GM18505 (cell line): ENCODE measurements around the gene ALDH16A1.

Experiments
- ATAC-seq: cut with Tn5 transposase; IDR thresholded peaks from one replicate; pipeline ENCODE4 v1.9.1; 2021; ENCODE audit not compliant: unreplicated experiment
- POLR2A ChIP-seq: IDR thresholded peaks from 4 replicates; pipeline ENCODE4 v1.6.1; 2011; ENCODE audit warnings: borderline replicate concordance; ENCODE audit not compliant: insufficient read depth, insufficient read length; ENCODE audit errors: extremely low read depth

The ALDH16A1 gene

DNA sequence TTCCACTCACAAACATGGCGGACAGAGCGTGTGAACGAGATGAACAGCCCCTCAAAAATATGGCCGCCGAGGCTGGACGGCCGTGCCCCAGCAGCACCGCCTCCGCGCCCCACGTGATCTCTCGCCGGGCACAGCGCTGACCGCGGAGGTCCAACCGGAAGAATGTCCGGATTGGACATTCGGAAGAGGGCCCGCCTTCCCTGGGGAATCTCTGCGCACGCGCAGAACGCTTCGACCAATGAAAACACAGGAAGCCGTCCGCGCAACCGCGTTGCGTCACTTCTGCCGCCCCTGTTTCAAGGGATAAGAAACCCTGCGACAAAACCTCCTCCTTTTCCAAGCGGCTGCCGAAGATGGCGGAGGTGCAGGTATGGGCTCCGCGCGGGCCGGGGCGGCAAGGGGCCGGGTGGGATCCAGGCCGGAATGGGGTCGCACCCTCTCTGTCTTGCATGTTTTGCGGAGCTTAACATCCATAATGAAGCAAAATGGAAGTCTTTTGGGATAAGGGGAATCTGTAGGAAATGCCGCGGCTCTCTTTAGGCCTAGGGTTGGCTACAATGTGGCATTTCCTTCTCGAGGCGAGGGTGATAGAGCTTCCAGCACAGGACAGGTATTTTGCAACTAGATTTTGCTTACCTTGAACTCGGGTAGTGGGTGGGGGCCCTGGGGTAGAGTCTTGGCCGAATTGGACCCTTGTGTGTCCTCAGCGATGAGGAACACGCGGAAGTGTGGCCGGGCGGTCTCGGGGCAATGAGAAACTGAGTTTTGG lies 34.4 kb downstream of the ALDH16A1 start, which contains the start of gene RPL13A:
TSS of gene RPL13A (plus strand) at position 332 of the 769 bp plus-strand sequence. CDS start at position 354, 22 bp downstream.
- TF ChIP-seq POLR2A = peak; percentile 99
- peak; percentile 91 for ATAC-seq

DNA sequence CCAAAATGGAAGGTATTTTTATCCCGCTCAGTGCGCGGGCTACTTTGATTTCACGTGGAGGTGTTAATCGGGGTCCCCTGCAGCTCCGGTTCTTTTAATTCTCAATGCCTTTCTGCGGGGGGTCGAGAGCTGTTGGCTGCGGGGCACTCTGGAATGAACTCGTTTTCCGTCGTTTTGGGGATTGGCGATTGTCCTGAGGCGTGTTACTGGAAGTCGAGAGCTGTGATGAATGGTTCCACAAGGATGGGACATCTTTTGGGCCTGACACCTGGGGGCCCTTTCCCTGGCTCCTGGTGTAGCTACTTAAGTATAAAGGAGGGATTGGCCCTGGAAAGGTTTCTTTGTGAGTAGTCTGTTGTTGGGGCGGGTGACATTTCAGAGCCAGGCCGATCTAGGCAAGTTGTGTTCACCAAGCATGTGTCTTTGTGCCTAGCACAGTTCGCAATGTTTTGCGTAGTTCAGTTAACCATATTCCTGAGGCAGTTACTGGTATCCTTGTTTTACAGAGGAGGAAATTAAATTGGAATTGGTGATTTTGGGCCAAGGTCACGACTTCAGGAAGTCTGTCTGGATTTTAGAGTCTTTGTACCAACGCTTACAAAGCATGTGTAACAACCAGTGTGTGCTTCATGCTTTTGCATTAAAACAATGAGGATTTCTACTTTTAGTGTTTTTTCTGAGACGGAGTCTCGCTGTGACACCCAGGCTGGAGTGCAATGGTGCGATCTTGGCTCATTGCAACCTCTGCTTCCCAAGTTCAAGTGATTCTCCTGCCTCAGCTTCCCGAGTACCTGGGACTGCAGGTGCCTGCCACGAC lies 35.2 kb downstream of the ALDH16A1 start:
- no peak for TF ChIP-seq POLR2A
- ATAC-seq = no peak

DNA sequence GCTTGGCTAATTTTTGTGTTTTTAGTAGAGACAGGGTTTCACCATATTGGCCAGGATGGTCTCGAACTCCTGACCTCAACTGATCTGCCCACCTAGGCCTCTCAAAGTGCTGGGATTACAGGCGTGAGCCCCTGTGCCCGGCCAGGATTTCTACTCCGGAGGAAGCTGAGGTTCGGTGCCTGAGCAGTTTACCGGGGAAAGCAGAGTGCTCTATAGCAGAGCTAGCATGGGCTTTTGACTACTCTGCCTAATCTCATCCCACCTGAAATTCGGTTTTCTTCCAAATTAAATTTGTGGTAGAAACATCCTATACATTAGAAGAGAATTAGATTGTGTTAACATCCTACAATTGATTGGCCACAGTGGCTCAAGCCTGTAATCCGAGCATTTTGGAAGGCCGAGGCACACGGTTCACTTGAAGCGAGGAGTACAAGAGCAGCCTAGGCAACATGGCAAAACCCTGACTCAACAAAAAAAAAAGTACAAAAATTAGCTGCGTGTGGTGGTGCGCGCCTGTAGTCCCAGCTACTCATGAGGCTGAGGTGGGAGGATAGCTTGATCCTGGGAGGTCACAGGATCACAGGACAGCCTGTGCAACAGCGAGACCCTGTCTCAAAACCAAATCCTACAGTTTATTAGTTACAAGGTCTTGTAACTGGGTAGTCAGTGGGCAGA lies 36.0 kb downstream of the ALDH16A1 start:
- ATAC-seq = no peak
- TF ChIP-seq POLR2A = no peak

DNA sequence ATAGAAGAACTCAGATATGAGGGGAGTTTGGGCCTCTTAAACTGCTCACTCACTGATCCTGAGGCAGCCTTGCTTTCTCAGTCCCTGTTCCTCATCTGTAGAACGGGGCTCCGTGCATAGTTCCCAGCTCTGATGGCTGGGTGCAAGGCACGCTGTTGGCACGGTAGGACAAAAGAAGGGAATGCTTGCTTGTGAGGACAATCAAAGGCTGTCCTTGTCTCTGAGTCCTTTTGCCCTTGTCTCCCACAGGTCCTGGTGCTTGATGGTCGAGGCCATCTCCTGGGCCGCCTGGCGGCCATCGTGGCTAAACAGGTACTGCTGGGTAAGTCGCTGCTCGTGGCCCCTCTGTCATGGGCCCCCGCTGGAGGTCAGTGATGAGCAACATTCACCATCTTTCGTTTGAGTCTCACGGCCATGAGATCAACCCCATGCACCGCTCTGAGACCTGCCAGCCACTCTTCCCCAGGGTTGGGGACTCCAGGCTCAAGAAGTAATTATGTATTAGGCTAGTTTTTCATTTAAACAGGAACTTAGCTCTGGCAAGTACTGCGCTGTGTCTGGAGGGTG lies 36.7 kb downstream of the ALDH16A1 start:
- no peak for ATAC-seq
- peak; percentile 41 for TF ChIP-seq POLR2A

DNA sequence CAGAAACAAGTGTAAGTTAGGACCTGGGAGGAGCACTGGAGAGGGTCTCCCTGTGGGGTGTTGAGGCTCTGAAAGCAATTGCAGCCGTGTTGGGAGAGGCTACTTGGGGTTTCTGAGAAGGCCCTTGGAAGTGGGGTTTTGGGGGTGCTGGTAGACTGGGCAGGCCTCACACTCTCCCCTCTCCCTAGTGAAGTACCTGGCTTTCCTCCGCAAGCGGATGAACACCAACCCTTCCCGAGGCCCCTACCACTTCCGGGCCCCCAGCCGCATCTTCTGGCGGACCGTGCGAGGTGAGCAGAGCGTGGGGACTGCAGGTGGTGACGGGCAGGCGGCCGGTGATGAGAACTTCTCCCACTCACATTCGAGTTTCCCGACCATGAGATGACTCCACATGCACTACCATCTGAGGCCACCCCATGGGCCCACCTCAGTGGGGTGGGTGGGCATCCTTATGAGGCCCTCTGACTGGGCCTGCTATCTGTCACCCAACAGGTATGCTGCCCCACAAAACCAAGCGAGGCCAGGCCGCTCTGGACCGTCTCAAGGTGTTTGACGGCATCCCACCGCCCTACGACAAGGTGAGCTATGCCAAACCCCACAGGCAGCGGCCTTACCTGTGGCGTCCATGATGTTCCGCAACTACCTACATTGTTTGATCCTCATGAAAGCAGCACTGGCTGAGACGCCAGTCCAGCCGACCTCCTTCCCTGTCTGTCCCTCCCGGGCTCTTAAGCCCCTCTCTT lies 37.4 kb downstream of the ALDH16A1 start:
- TF ChIP-seq POLR2A = peak; percentile 24
- ATAC-seq = no peak

DNA sequence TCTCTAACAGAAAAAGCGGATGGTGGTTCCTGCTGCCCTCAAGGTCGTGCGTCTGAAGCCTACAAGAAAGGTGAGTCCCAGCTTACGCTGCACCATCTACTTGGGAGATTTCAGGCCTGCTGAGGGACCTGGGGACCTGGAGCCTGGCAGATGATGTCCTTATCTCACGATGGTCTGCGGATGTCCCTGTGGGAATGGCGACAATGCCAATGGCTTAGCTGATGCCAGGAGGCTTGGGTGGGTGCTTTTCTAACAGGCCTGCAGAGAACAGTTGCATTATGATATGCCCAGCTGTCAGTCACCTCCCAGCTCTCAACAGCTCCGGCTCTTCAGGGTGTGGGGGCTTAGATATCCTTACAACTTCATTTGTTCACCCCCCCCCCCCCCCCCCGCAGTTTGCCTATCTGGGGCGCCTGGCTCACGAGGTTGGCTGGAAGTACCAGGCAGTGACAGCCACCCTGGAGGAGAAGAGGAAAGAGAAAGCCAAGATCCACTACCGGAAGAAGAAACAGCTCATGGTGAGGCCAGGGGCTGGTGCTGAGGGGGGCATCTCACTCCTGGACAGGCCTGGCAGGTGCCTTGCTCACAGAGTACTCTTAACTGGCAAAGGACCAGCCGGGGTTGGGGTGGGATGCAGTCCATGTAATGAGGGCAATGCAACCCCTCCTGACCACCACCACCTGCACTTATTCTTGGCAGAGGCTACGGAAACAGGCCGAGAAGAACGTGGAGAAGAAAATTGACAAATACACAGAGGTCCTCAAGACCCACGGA lies 38.2 kb downstream of the ALDH16A1 start:
- TF ChIP-seq POLR2A = peak; percentile 18
- no peak for ATAC-seq

DNA sequence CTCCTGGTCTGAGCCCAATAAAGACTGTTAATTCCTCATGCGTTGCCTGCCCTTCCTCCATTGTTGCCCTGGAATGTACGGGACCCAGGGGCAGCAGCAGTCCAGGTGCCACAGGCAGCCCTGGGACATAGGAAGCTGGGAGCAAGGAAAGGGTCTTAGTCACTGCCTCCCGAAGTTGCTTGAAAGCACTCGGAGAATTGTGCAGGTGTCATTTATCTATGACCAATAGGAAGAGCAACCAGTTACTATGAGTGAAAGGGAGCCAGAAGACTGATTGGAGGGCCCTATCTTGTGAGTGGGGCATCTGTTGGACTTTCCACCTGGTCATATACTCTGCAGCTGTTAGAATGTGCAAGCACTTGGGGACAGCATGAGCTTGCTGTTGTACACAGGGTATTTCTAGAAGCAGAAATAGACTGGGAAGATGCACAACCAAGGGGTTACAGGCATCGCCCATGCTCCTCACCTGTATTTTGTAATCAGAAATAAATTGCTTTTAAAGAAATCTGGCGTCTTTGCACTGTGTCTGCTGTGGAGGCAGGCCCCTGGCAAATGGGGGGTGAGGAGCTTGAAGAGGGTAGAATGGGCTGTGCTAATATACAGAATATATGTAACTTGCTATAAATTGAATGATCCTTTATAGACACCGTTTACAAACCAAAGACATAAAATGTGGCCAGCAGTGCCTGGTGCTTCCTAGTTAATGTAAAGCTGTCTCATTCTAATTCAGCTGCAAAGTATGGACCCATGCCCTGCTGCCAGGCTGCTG lies 39.0 kb downstream of the ALDH16A1 start:
- TF ChIP-seq POLR2A = no peak
- no peak for ATAC-seq

DNA sequence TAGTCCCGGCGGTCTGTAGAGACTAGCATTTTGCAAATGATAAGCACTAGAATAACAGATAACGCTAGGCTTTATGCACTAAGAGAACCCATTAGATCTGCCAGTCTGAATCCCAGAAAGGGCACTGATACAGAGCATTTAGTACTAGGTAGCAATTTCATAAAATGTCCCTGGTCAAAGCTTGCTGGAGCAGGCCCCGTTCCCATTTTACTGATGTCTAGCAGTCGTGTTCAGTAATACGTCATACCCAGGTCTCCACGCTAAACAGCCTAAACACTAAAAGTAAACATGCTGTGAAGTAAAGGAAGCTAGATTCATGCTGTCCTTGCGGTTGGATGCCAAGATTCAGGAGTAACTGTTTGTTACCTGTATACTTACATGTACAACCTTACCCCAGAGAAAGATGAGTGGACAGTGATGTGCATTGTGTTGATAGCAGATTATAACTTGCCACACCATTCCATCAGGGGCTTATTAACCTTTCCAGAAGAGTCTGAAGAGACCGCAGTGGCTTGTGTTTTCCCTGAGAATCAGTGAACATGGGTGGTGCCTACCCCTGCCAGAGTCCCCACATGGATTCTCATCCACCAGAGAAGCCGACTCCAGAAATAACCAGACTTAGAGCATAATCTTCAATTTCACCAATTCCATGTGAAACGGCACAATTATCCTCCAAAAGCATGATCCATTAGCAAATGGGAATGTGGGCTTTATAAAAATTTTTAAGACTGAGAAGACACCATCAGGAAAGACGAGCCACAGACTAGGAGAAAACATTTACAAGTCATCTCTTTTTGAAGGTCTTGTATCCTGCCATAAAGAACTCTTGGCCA lies 39.8 kb downstream of the ALDH16A1 start:
- peak; percentile 65 for TF ChIP-seq POLR2A
- no peak for ATAC-seq

DNA sequence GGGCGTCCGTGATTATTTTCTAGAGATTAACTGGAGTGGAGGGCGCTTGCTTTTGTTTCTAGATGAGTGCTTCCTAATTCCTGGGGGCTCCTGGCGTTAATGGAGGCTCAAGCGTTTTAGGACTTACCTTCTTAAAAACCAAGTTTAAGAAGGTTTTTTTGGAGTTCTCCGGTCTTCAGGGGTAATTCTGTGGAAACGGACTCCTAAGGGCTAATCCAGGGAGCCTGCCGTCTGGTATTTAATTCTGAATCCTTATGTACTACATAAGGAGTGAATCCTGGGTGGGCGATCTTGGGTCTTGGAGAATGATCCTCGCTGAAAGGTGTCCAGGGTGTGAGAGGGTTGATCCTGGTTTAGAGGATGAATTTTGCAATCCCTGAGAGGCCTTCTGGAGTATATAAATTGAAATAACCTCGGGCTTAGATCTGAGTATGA lies 43.6 kb downstream of the ALDH16A1 start:
- TF ChIP-seq POLR2A = no peak

DNA sequence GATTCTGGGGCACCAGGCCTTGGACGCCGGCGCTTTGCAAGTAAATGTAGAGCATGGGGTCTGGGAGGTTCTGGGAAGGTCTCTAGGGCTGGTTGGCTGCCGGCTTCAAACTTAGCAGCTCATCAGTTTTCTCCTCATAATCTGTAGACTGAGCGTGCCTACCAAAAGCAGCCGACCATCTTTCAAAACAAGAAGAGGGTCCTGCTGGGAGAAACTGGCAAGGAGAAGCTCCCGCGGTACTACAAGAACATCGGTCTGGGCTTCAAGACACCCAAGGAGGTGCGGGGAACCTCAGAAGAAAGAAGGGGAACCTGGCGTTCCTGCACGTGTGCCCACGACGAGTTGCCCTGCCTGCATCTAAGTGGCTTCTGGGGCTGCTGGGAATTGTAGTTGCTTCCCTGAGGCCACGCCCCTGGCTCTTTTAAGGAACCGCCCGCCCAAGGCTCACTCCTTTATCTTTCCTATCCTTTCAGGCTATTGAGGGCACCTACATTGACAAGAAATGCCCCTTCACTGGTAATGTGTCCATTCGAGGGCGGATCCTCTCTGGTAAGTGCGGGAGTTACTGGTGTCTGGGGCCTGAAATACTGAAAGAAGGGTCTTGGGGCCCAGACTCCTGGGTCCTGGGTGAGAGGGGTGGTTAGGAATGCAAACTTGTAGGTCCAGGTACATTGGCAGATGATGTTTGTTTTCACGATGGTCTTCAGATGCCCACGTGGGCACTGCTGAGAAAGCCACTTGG lies 44.2 kb downstream of the ALDH16A1 start:
- TF ChIP-seq POLR2A = peak; percentile 57
- no peak for ATAC-seq

More for the DNA sequence above, 43.6 kb downstream of the ALDH16A1 start:
- ATAC-seq = no peak
